Mucosa of descending colon (tissue), 3 donors: ENCODE measurements around the gene CROT. TPM values are rescaled to one million over a fixed set of nuclear protein-coding genes. Genes with fewer than 3 reads are reported as not detected.

Source experiments
- ATAC-seq: fragments of 200-7000 bp; cut with Tn5 transposase; one replicate; pipeline ENCODE4 v1.9.1; 2020; ENCODE audit warnings: mild to moderate bottlenecking, moderate library complexity
- DNase-seq, 3 donors: peaks; one replicate each; pipeline ENCODE4 v3.0.0-alpha.2; 2020
- H3K36me3 ChIP-seq: fragments of 200-600 bp; one replicate; pipeline ENCODE4 v1.8.0; 2021; ENCODE audit warnings: low read depth, mild to moderate bottlenecking
- H3K4me1 ChIP-seq: fragments of 200-600 bp; one replicate; pipeline ENCODE4 v1.8.0; 2021; ENCODE audit warnings: low read depth, mild to moderate bottlenecking
- H3K4me3 ChIP-seq: fragments of 200-600 bp; one replicate; pipeline ENCODE4 v1.8.0; 2021; ENCODE audit warnings: mild to moderate bottlenecking
- H3K9me3 ChIP-seq: fragments of 200-600 bp; one replicate; pipeline ENCODE4 v1.8.0; 2021; ENCODE audit warnings: mild to moderate bottlenecking
- CTCF ChIP-seq: fragments of 200-600 bp; IDR thresholded peaks from one replicate; pipeline ENCODE4 v1.8.0; 2022; ENCODE audit warnings: antibody characterized with exemption, mild to moderate bottlenecking
- intact Hi-C, 2 donors: fragments of 100-400 bp; cut with DNase I in 1 of 2; cut with micrococcal nuclease in 1 of 2; formaldehyde crosslinking; loops; one replicate each; pipeline versions ENCODE4 v1.11.0 to v1.11.1; 2022; cut with DNase I, micrococcal nuclease
- total RNA-seq, 3 donors: library from RNA; stranded (reverse); fragmentation: NEBNext Ultra II Directional in 2 of 3; extraction: Animal tissue kit (Norgen Biotek cat#: 25700) in 2 of 3; gene quantifications; one replicate each; pipeline versions ENCODE4 v1.2.1 to v1.2.4, GENCODE V29; 2021 to 2023
- donor health status: DM: no; HTN: no; CAD: no; lungs with moderate emphysema.
- donor health status: DM: no; HTN: no; CAD: no.
- donor health status: DM: no; HTN: yes; CAD: no.

The CROT gene
- total RNA-seq, 3 donors from 2014 or later: 16.9 to 28.8 (median 23.6) TPM

GRCh38 chr7:87328281-87328680 is 17.2 kb upstream of the CROT start:
- no peak overlapping the region for H3K4me3 ChIP-seq
- H3K36me3 ChIP-seq: no peaks in the 10 kb centered on the region
- no peak for TF ChIP-seq CTCF
- intact Hi-C loops: no loop called here
- DNase-seq (no peak), ATAC-seq (no peak)
- no peaks in the 10 kb centered on the region for H3K4me1 ChIP-seq
- peaks cover 44% of the 10 kb centered on the region for H3K9me3 ChIP-seq

GRCh38 chr7:87330316-87330715 is 15.1 kb upstream of the CROT start:
- H3K4me1 ChIP-seq: no peaks in the 10 kb centered on the region
- H3K4me3 ChIP-seq: no peak overlapping the region
- intact Hi-C loops: no loop called here
- H3K36me3 ChIP-seq: no peaks in the 10 kb centered on the region
- no peak for TF ChIP-seq CTCF
- DNase-seq (no peak), ATAC-seq (no peak)
- peaks cover 44% of the 10 kb centered on the region for H3K9me3 ChIP-seq

- intact Hi-C loops: no loop called here
- Histone ChIP-seq H3K4me1 (peaks cover 3% of the 10 kb centered on the region), H3K4me3 (no peak overlapping the region), H3K9me3 (peaks cover 42% of the 10 kb centered on the region), H3K36me3 (no peaks in the 10 kb centered on the region)
- DNase-seq (no peak), ATAC-seq (no peak)
- TF ChIP-seq CTCF: no peak
Observed at GRCh38 chr7:87330942-87331341, 14.5 kb upstream of the CROT start.

- Histone ChIP-seq H3K4me1 (peaks cover 3% of the 10 kb centered on the region), H3K36me3 (no peaks in the 10 kb centered on the region), H3K4me3 (no peak overlapping the region), H3K9me3 (peaks cover 40% of the 10 kb centered on the region)
- intact Hi-C loops: no loop called here
- ATAC-seq: no peak
- no peak for DNase-seq
- no peak for TF ChIP-seq CTCF
Observed at GRCh38 chr7:87331687-87332252, 13.7 kb upstream of the CROT start.

GRCh38 chr7:87332321-87332720 is 13.1 kb upstream of the CROT start:
- no peaks in the 10 kb centered on the region for H3K36me3 ChIP-seq
- ATAC-seq (peak; percentile 41), DNase-seq (no peak)
- peaks cover 3% of the 10 kb centered on the region for H3K4me1 ChIP-seq
- peaks cover 34% of the 10 kb centered on the region for H3K9me3 ChIP-seq
- TF ChIP-seq CTCF: no peak
- intact Hi-C loops: no loop called here
- no peak overlapping the region for H3K4me3 ChIP-seq

GRCh38 chr7:87336136-87336535 is 9.3 kb upstream of the CROT start:
- Histone ChIP-seq H3K36me3 (no peaks in the 10 kb centered on the region), H3K4me3 (no peak overlapping the region), H3K9me3 (no peaks in the 10 kb centered on the region), H3K4me1 (peaks cover 3% of the 10 kb centered on the region)
- intact Hi-C loops: no loop called here
- DNase-seq (peak in 1 of 3 donors; percentile 53), ATAC-seq (peak; percentile 95)
- no peak for TF ChIP-seq CTCF
